ENCODE results near the gene TTC39C. TPM values are rescaled to one million over a fixed set of nuclear protein-coding genes. Genes with fewer than 3 reads are reported as not detected.

Gene TTC39C
- total RNA-seq, 1 donor from 2014 or later, result 30.1 TPM

DNA sequence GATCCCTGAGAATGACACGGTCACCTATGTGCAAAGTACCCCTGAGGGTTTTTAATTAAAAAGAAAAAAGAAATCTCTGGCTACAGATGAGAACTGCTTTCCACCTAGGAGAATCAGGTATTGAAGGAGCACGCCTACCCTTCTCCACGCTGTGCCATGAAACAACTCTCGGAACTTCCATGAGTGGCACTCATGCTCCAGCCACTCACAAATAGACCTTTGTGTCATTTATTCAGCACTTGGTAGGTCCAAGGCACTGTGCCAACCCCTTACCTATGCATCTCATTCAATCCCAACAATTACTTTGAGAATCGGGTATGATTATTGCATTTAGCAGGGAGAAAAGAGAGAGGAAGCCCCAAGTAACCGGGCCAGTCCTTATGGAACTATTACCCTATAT, 44.9 kb upstream of the TTC39C start:
- Mint-ChIP-seq H3K4me3 (ENCODE audit: low read depth) (no peak overlapping the region), H3K27me3 (peaks cover 6% of the 10 kb centered on the region), H3K9me3 (ENCODE audit: low read depth) (peaks cover 5% of the 10 kb centered on the region)

DNA sequence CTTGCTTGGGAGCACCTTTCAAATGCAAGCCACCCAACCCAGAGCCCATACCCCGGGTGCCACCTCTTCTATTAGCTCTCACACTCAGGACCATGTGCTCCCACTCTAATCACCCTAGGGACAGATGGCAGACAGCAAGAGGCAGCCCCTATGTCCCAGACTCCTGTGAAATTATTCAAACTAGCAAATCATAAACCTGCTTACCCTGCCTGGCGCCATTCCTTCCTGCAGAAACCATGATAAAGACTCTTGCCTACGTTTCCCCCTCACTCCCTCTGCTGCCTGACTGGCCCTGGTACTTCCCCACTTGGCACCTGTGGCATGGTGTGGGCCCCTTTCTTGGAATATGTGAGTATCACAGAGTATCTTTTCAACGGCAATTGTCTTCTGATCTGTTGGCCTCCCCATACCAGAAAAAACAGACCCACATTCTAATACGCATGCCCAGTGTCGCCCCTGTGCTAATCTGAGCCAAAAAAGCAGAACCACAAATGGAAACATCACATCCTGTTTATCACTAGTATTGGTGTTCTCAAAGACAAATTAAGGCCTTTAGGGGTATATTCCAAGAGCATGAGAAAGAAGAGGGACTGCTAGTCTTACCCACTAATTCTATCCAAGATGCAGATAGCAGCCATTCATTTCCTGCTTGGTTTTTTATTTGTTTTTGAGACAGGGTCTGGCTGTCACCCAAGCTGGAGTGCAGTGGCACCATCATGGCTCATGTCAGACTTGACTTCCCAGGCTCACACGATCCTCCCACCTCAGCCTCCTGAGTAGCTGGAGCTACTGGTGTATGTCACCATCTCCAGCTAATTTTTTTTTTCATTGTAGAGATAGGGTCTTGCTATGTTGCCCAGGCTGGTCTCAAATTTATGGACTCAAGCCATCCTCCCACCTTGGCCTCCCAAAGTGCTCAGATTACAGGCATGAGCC, 44.1 kb upstream of the TTC39C start:
- Mint-ChIP-seq H3K4me3 (ENCODE audit: low read depth) (no peak overlapping the region), H3K36me3 (ENCODE audit: insufficient read depth) (no peaks in the 10 kb centered on the region)
- DNase-seq (ENCODE audit: low spot score, unreplicated experiment), result no peak

More for the DNA sequence above, 44.9 kb upstream of the TTC39C start:
- TF ChIP-seq, protein P1, sequence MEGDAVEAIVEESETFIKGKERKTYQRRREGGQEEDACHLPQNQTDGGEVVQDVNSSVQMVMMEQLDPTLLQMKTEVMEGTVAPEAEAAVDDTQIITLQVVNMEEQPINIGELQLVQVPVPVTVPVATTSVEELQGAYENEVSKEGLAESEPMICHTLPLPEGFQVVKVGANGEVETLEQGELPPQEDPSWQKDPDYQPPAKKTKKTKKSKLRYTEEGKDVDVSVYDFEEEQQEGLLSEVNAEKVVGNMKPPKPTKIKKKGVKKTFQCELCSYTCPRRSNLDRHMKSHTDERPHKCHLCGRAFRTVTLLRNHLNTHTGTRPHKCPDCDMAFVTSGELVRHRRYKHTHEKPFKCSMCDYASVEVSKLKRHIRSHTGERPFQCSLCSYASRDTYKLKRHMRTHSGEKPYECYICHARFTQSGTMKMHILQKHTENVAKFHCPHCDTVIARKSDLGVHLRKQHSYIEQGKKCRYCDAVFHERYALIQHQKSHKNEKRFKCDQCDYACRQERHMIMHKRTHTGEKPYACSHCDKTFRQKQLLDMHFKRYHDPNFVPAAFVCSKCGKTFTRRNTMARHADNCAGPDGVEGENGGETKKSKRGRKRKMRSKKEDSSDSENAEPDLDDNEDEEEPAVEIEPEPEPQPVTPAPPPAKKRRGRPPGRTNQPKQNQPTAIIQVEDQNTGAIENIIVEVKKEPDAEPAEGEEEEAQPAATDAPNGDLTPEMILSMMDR (IDR thresholded peaks at IDR 0.05; ENCODE audit: unreplicated experiment), result no peak
- Mint-ChIP-seq H3K27ac (no peak overlapping the region), H3K36me3 (ENCODE audit: insufficient read depth) (no peaks in the 10 kb centered on the region), H3K4me1 (ENCODE audit: low read depth) (peaks cover 18% of the 10 kb centered on the region)
- DNase-seq (ENCODE audit: low spot score, unreplicated experiment), result no peak

DNA sequence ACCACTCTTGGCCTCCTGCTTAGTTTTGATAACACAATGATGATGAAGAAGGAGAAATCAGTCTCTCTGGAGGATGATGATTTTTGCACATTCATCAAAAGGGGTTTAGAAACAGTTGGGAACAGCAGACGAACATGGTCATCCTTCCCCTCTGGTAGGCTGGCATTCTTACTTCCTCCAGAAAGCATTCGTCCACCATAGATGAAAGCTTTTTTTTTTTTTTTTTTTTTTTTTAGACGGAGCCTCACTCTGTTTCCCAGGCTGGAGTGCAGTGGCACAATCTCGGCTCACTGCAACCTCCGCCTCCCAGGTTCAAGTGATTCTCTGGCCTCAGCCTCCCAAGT, 43.5 kb upstream of the TTC39C start:
- Mint-ChIP-seq H3K9me3 (ENCODE audit: low read depth) (peaks cover 10% of the 10 kb centered on the region), H3K4me1 (ENCODE audit: low read depth) (peaks cover 12% of the 10 kb centered on the region), H3K36me3 (ENCODE audit: insufficient read depth) (no peaks in the 10 kb centered on the region), H3K27ac (no peak overlapping the region), H3K4me3 (ENCODE audit: low read depth) (no peak overlapping the region), H3K27me3 (peaks cover 6% of the 10 kb centered on the region)
- TF ChIP-seq, protein P1 (IDR thresholded peaks at IDR 0.05; ENCODE audit: unreplicated experiment), result no peak
- no peak for DNase-seq (ENCODE audit: low spot score, unreplicated experiment)

More for the DNA sequence above, 44.1 kb upstream of the TTC39C start:
- TF ChIP-seq, protein P1 (IDR thresholded peaks at IDR 0.05; ENCODE audit: unreplicated experiment), result no peak
- Mint-ChIP-seq H3K27me3 (peaks cover 6% of the 10 kb centered on the region), H3K9me3 (ENCODE audit: low read depth) (peaks cover 10% of the 10 kb centered on the region), H3K4me1 (ENCODE audit: low read depth) (peaks cover 15% of the 10 kb centered on the region), H3K27ac (peak overlapping the region; percentile 54)

DNA sequence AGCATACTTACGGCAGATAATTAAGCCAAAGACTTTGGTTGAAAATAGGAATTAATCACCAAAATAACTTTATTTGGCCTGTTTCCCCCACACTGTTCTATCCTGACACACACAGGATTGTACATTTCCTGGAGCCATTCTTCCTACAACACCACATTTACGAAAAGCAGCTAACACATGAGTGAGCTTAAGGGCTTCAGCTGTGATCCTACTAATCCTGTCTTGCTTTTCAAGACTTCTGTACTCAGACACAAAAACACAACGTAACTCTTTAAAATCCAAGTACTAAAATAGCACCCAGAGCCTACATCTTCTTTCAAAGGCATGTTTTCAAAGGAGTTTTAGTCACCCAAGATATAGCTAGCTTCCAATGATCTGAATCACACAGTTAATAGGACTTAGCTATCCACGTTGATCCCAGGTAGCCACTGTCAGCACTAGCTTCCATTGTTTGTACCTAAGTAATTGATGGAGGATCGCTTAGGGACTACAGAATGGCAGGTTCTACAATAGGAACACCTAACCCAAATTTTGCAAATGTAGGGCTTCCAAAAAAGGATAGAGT, 42.8 kb upstream of the TTC39C start:
- Mint-ChIP-seq H3K4me1 (ENCODE audit: low read depth) (peaks cover 10% of the 10 kb centered on the region), H3K36me3 (ENCODE audit: insufficient read depth) (no peaks in the 10 kb centered on the region), H3K4me3 (ENCODE audit: low read depth) (no peak overlapping the region), H3K27me3 (peaks cover 6% of the 10 kb centered on the region), H3K27ac (no peak overlapping the region), H3K9me3 (ENCODE audit: low read depth) (peaks cover 15% of the 10 kb centered on the region)
- no peak for DNase-seq (ENCODE audit: low spot score, unreplicated experiment)
- TF ChIP-seq, protein P1 (IDR thresholded peaks at IDR 0.05; ENCODE audit: unreplicated experiment), result no peak

DNA sequence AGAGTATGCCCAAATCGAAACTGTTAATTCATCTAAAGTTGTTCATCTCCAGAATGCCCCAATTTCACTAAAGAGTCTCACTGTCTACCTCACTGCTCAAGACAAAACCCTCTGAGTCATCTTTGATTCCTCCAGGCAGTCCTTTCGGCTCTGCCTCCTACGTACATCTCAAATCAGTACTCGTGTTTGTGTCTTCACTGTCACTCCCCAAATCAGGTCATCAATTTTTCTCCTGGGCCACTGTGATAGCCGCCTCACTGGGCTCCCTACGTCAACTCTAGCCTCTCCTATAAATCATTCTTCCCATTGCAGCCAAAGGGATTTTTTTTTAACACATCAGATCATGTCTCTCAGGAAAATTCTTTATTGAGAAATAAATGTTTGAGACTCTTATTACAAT, 42.1 kb upstream of the TTC39C start:
- no peak for DNase-seq (ENCODE audit: low spot score, unreplicated experiment)
- no peak overlapping the region for H3K27ac Mint-ChIP-seq
- H3K27me3 Mint-ChIP-seq, result peaks cover 9% of the 10 kb centered on the region
- TF ChIP-seq, protein P1 (IDR thresholded peaks at IDR 0.05; ENCODE audit: unreplicated experiment), result no peak
- H3K36me3 Mint-ChIP-seq (ENCODE audit: insufficient read depth), result no peaks in the 10 kb centered on the region
- H3K9me3 Mint-ChIP-seq (ENCODE audit: low read depth), result peaks cover 19% of the 10 kb centered on the region
- peaks cover 8% of the 10 kb centered on the region for H3K4me1 Mint-ChIP-seq (ENCODE audit: low read depth)
- no peak overlapping the region for H3K4me3 Mint-ChIP-seq (ENCODE audit: low read depth)

Measured in progenitor cell of endocrine pancreas (in vitro differentiated cells).